ENCODE measurements around the gene PPP2CA.
A peak's percentile ranks its signal among the peaks of the same experiment; 100 is the strongest.

The PPP2CA gene

GRCh38 chr5:134225780-134226440, at the start of gene PPP2CA:
TSS of gene PPP2CA (minus strand) at chr5:134226073. CDS start at chr5:134225861, 212 bp downstream.
- peak within 1 kb of the TSS; percentile 99 for H3K27ac ChIP-seq
- TF ChIP-seq ZFX (IDR thresholded peaks at IDR 0.05) = no peak
- no peak for TF ChIP-seq CTCF (conservative IDR thresholded peaks at IDR 0.05)

- TF ChIP-seq CTCF (conservative IDR thresholded peaks at IDR 0.05) = no peak
- no peak for TF ChIP-seq ZFX (IDR thresholded peaks at IDR 0.05)
- no peak overlapping the region for H3K27ac ChIP-seq
Observed at GRCh38 chr5:134273642-134274395, 47.9 kb upstream of the PPP2CA start.

- H3K27ac ChIP-seq = no peak overlapping the region
- TF ChIP-seq ZFX (IDR thresholded peaks at IDR 0.05) = no peak
- no peak for TF ChIP-seq CTCF (conservative IDR thresholded peaks at IDR 0.05)
Observed at GRCh38 chr5:134271059-134271458, 45.2 kb upstream of the PPP2CA start.

GRCh38 chr5:134268919-134269318, 43.0 kb upstream of the PPP2CA start:
- no peak overlapping the region for H3K27ac ChIP-seq
- no peak for TF ChIP-seq ZFX (IDR thresholded peaks at IDR 0.05)
- TF ChIP-seq CTCF (conservative IDR thresholded peaks at IDR 0.05) = no peak

- H3K27ac ChIP-seq = no peak overlapping the region
- TF ChIP-seq CTCF (conservative IDR thresholded peaks at IDR 0.05) (no peak), ZFX (IDR thresholded peaks at IDR 0.05) (no peak)
Observed at GRCh38 chr5:134268019-134268601, 42.2 kb upstream of the PPP2CA start.

- TF ChIP-seq CTCF (conservative IDR thresholded peaks at IDR 0.05) = no peak
- no peak for TF ChIP-seq ZFX (IDR thresholded peaks at IDR 0.05)
- H3K27ac ChIP-seq = no peak overlapping the region
Observed at GRCh38 chr5:134267366-134268018, 41.6 kb upstream of the PPP2CA start.
